ENCODE data around the gene NCOA3.
"Not testable (repeated sequence)": the region's sequence is repeated elsewhere in the genome, so short reads cannot be mapped to it uniquely, and the experiment has no call there.

- TF ChIP-seq POLR2A (IDR thresholded peaks at IDR 0.05; ENCODE audit: low read length); GATA1 (IDR thresholded peaks at IDR 0.05; ENCODE audit: low read depth, low read length): not testable (repeated sequence)
Measured at GRCh38 chr20:47500082-47500481, 1.6 kb upstream of the NCOA3 start.
